PC-3 (cell line): ENCODE data around the gene KDM3B. TPM values are rescaled to one million over a fixed set of nuclear protein-coding genes. Genes with fewer than 3 reads are reported as not detected.
"Not testable (repeated sequence)": the region's sequence is repeated elsewhere in the genome, so short reads cannot be mapped to it uniquely, and the experiment has no call there.

Source experiments
- ATAC-seq: fragments of 200-7000 bp; cut with Tn5 transposase; 2 replicates; pipeline ENCODE4 v1.9.1; 2020; ENCODE audit warnings: mild to moderate bottlenecking, moderate library complexity
- BruUV-seq: library from RNA; stranded (reverse); fragments of 400-500 nt; replicated peaks from 2 replicates; lab custom pipeline; 2021; lab: Mats Ljungman, UMichigan
- CTCF ChIA-PET: fragments of 300-600 bp; sonication (Branson Sonifier 250); formaldehyde crosslinking; loops from one replicate; lab custom pipeline; 2022; ENCODE audit warnings: antibody characterized with exemption; lab: Charles Lee
- POLR2A ChIA-PET: fragments of 300-600 bp; sonication (Branson Sonifier 250); formaldehyde crosslinking; loops from one replicate; lab custom pipeline; 2022; ENCODE audit warnings: antibody characterized with exemption; ENCODE audit not compliant: unreplicated experiment; lab: Charles Lee
- DNase-seq: peaks from one replicate; pipeline ENCODE4 v3.0.0-alpha.2; 2015
- H2AFZ ChIP-seq: fragments of 300-600 bp; sonication (generic); 2 replicates; pipeline ENCODE4 v1.6.0; 2016; ENCODE audit warnings: antibody characterized with exemption, low read length
- H3F3A ChIP-seq: fragments of 300-600 bp; sonication (generic); one replicate; pipeline ENCODE4 v1.6.0; 2017; ENCODE audit warnings: antibody characterized with exemption, low read length, control low read depth, mild to moderate bottlenecking; ENCODE audit not compliant: unreplicated experiment
- H3K27ac ChIP-seq: fragments of 300-600 bp; sonication (generic); 2 replicates; pipeline ENCODE4 v1.5.1; 2016; ENCODE audit warnings: mild to moderate bottlenecking, low read length
- H3K27me3 ChIP-seq: fragments of 300-600 bp; sonication (generic); 2 replicates; pipeline ENCODE4 v1.6.1; 2016; ENCODE audit warnings: low read length, mixed read lengths
- H3K36me3 ChIP-seq: fragments of 300-600 bp; sonication (generic); 2 replicates; pipeline ENCODE4 v1.6.1; 2016; ENCODE audit warnings: low read depth, mixed run types, low read length, mixed read lengths
- H3K4me1 ChIP-seq: fragments of 300-600 bp; sonication (generic); 2 replicates; pipeline ENCODE4 v1.5.1; 2016; ENCODE audit warnings: low read length; ENCODE audit not compliant: insufficient read depth
- H3K4me2 ChIP-seq: fragments of 300-600 bp; sonication (generic); 2 replicates; pipeline ENCODE4 v1.6.0; 2016; ENCODE audit warnings: low read length
- H3K4me3 ChIP-seq: fragments of 300-600 bp; sonication (generic); 2 replicates; pipeline ENCODE4 v1.5.1; 2016; ENCODE audit warnings: mild to moderate bottlenecking, low read length, mixed read lengths
- H3K79me2 ChIP-seq: fragments of 300-600 bp; sonication (generic); 2 replicates; pipeline ENCODE4 v1.6.1; 2017; ENCODE audit warnings: low read length, mixed read lengths
- H3K9ac ChIP-seq: fragments of 300-600 bp; sonication (generic); 2 replicates; pipeline ENCODE4 v1.6.0; 2016; ENCODE audit warnings: mild to moderate bottlenecking, low read length
- H3K9me2 ChIP-seq: fragments of 300-600 bp; sonication (generic); replicated peaks from 2 replicates; pipeline ENCODE4 v1.6.1; 2016; ENCODE audit warnings: mixed run types, low read length, mixed read lengths
- H3K9me3 ChIP-seq: fragments of 300-600 bp; sonication (generic); 2 replicates; pipeline ENCODE4 v1.6.1; 2016; ENCODE audit warnings: low read length, mixed read lengths
- H4K20me1 ChIP-seq: fragments of 300-600 bp; sonication (generic); 2 replicates; pipeline ENCODE4 v1.6.1; 2016; ENCODE audit warnings: low read length, mixed read lengths
- CTCF ChIP-seq: fragments of 300-600 bp; sonication (generic); conservative IDR thresholded peaks from 2 replicates; pipeline ENCODE4 v1.5.1; 2017; ENCODE audit warnings: antibody characterized with exemption, low read depth, mild to moderate bottlenecking, low read length
- EZH2 ChIP-seq: fragments of 300-600 bp; sonication (generic); IDR thresholded peaks from one replicate; pipeline ENCODE4 v1.6.1; 2017; ENCODE audit warnings: antibody characterized with exemption, mild to moderate bottlenecking, low read length; ENCODE audit not compliant: unreplicated experiment
- EZH2phosphoT487 ChIP-seq: fragments of 300-600 bp; sonication (generic); IDR thresholded peaks from 2 replicates; pipeline ENCODE4 v1.6.1; 2018; ENCODE audit warnings: mild to moderate bottlenecking, antibody characterized with exemption, low read length, borderline replicate concordance
- intact Hi-C: fragments of 100-400 bp; cut with micrococcal nuclease; formaldehyde crosslinking; loops from 2 replicates; pipeline ENCODE4 v1.9.0; 2023
- total RNA-seq: library from RNA; depleted of rRNA; stranded (reverse); fragments of >200 nt; gene quantifications from 2 replicates; pipeline ENCODE4 v1.2.3, GENCODE V29; 2014

The KDM3B gene
- total RNA-seq, 1 experiment from 2014 or later, result 21.7 TPM

- Histone ChIP-seq H3K9me2 (no peaks in the 10 kb centered on the region), H3K79me2 (no peaks in the 10 kb centered on the region), H4K20me1 (no peaks in the 10 kb centered on the region), H3K36me3 (no peaks in the 10 kb centered on the region), H3K27me3 (no peaks in the 10 kb centered on the region), H3K4me3 (no peak overlapping the region), H3K27ac (no peak overlapping the region), H3K9ac (no peak overlapping the region), H3K9me3 (no peaks in the 10 kb centered on the region), H2AFZ (0 out of 2 replicates have a peak overlapping the region, but pooled peaks have one; percentile 26), H3K4me1 (no peaks in the 10 kb centered on the region), H3F3A (no peaks in the 10 kb centered on the region), H3K4me2 (no peak overlapping the region)
- ATAC-seq, result no peak
- POLR2A ChIA-PET, result no interaction called here
- no peak for TF ChIP-seq CTCF
- intact Hi-C loops, result no loop called here
- BruUV-seq, result no TSS peak
- no peak for DNase-seq
- CTCF ChIA-PET, result no interaction called here
Observed at GRCh38 chr5:138472353-138472752, 119.9 kb downstream of the KDM3B start.

DNA sequence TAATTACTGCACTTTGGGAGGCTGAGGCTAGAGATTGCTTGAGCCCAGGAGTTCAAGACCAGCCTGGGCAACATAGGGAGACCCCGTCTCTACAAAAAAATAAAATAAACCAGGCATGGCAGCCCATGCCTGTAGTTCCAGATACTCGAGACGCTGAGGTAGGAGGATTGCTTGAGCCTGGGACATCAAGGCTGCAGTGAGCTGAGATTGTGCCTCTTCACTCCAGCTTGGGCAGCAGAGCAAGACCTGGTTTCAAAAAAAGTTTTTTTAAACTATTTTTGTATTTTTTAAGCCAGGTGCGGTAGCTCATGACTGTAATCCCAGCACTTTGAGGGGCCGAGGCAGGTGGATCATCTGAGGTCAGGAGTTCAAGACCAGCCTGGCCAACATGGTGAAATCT is 120.7 kb downstream of the KDM3B start:
- H3K9ac ChIP-seq, BruUV-seq, H2AFZ ChIP-seq, H3K27ac ChIP-seq, H3K4me1 ChIP-seq, H3K9me2 ChIP-seq, H3K4me3 ChIP-seq, H3K4me2 ChIP-seq, H3K9me3 ChIP-seq, H3K27me3 ChIP-seq, ATAC-seq, POLR2A ChIA-PET, DNase-seq, H4K20me1 ChIP-seq, intact Hi-C loops, H3K36me3 ChIP-seq, H3K79me2 ChIP-seq, H3F3A ChIP-seq: not testable (repeated sequence)
- CTCF ChIA-PET, result interaction anchor here (0.5 kb wide), 1 partner anchor 20 kb away, joined by 8 read pairs; no protein-coding TSS in a partner anchor

GRCh38 chr5:138476918-138477317 is 124.4 kb downstream of the KDM3B start:
- H4K20me1 ChIP-seq, result no peaks in the 10 kb centered on the region
- H3K27me3 ChIP-seq, result no peaks in the 10 kb centered on the region
- H2AFZ ChIP-seq, result no peak overlapping the region
- H3K9ac ChIP-seq, result no peak overlapping the region
- TF ChIP-seq CTCF, result no peak
- TF ChIP-seq EZH2phosphoT487, result no peak
- no peak for TF ChIP-seq EZH2
- H3K4me2 ChIP-seq, result no peak overlapping the region
- no TSS peak for BruUV-seq
- H3K36me3 ChIP-seq, result no peaks in the 10 kb centered on the region
- no peaks in the 10 kb centered on the region for H3K79me2 ChIP-seq
- H3K4me3 ChIP-seq, result no peak overlapping the region
- no peak overlapping the region for H3K27ac ChIP-seq
- H3K9me3 ChIP-seq, result no peaks in the 10 kb centered on the region
- no peaks in the 10 kb centered on the region for H3K4me1 ChIP-seq
- H3F3A ChIP-seq, result no peaks in the 10 kb centered on the region
- CTCF ChIA-PET, result no interaction called here
- H3K9me2 ChIP-seq, result no peaks in the 10 kb centered on the region
- DNase-seq (no peak), ATAC-seq (no peak)
- POLR2A ChIA-PET, result no interaction called here
- intact Hi-C loops, result no loop called here
